ENCODE data around the gene DNASE2. TPM values are rescaled to one million over a fixed set of nuclear protein-coding genes. Genes with fewer than 3 reads are reported as not detected.
A peak's percentile ranks its signal among the peaks of the same experiment; 100 is the strongest.

The DNASE2 gene
- total and polyA plus RNA-seq, 2 of the 8 experiments (the other 6 are each of a cell fraction or from before 2014, with no cell fraction given), result 33.2 to 48.2 TPM

- H3K23ac ChIP-seq (ENCODE audit: insufficient read length), result no peak overlapping the region
- peak overlapping the region; percentile 57 for H4K91ac ChIP-seq (replicated peaks; ENCODE audit: insufficient read length, low read length)
- FAIRE-seq (no peak), DNase-seq (ENCODE audit: low read depth in 1 of 2, low spot score in 2 of 2) (no peak)
- H3K9ac ChIP-seq (replicated peaks in 1 of 4; ENCODE audit: extremely low read depth in 1 of 4, low read depth in 3 of 4, low read length in 3 of 4), result peak overlapping the region in 1 of 4 experiments; percentile 45; a peak in 3 of 7 replicates
- ChIA-PET CTCF (ENCODE audit: partially characterized antibody) (interaction anchor here (0.7 to 1.7 kb wide), 6 partner anchors 20 to 53 kb away, joined by 3 to 8 read pairs (median 5); partner anchors contain the start of gene KLF1), POLR2A (ENCODE audit: partially characterized antibody) (interaction anchor here (0.6 to 13.9 kb wide), 15 partner anchors 9 to 176 kb away, joined by 3 to 180 read pairs (median 6); partner anchors contain the start of genes CALR, DNASE2, FARSA and GCDH)
- H3K4me3 ChIP-seq (ENCODE audit: extremely low read depth in 1 of 4, insufficient read depth in 2 of 4, low read depth in 3 of 4, low read length in 4 of 4), result peak overlapping the region in 2 of 4 experiments; percentile 32 to 33; a peak in 2 of 8 replicates
- peak overlapping the region; percentile 42; the same call in 1 of the 2 replicates for H3K27ac ChIP-seq (ENCODE audit: low read depth, low read length)
- no peak overlapping the region for H2BK5ac ChIP-seq (ENCODE audit: low read depth, low read length)
- H3K4me1 ChIP-seq (replicated peaks in 1 of 4; ENCODE audit: control insufficient read depth in 3 of 4, insufficient read depth in 4 of 4, low read length in 3 of 4), result peaks cover 8 to 20% (median 14%) of the 10 kb centered on the region in 4 experiments
- peak overlapping the region; percentile 95; the same call in 1 of the 2 replicates for H4K8ac ChIP-seq (ENCODE audit: extremely low read depth, insufficient read depth, low read length)
- no peaks in the 10 kb centered on the region for H3K79me1 ChIP-seq (ENCODE audit: low read depth, low read length)
- peak overlapping the region; percentile 71 for H3K18ac ChIP-seq (ENCODE audit: extremely low read depth, low read length)
- peak overlapping the region; percentile 11; the same call in 1 of the 2 replicates for H2AK5ac ChIP-seq (ENCODE audit: low read depth, low read length)
- H2BK12ac ChIP-seq (ENCODE audit: low read depth, low read length), result peak overlapping the region; percentile 90; the same call in 1 of the 2 replicates
- no peak overlapping the region for H3K4ac ChIP-seq (replicated peaks; ENCODE audit: insufficient read length, low read depth, low read length)
- H3K36me3 ChIP-seq (ENCODE audit: control insufficient read depth in 2 of 4, insufficient read depth in 4 of 4, low read length in 3 of 4), result no peaks in the 10 kb centered on the region
- H2AFZ ChIP-seq (ENCODE audit: low read length), result no peak overlapping the region
- no peak overlapping the region for H3K14ac ChIP-seq (ENCODE audit: insufficient read length)
- H3K79me2 ChIP-seq (ENCODE audit: control insufficient read depth in 1 of 2, insufficient read depth in 2 of 2, low read length in 2 of 2), result no peaks in the 10 kb centered on the region
- no peaks in the 10 kb centered on the region for H3K23me2 ChIP-seq (ENCODE audit: low read depth, low read length)
- no peak overlapping the region for H3K56ac ChIP-seq (replicated peaks; ENCODE audit: insufficient read length, low read depth, low read length)
- peak overlapping the region; percentile 25 to 58 for H3K4me2 ChIP-seq (ENCODE audit: insufficient read depth in 1 of 2, low read depth in 2 of 2, low read length in 2 of 2)
- H3K27me3 ChIP-seq (replicated peaks in 1 of 4; ENCODE audit: control insufficient read depth in 3 of 4, extremely low read depth in 1 of 4, insufficient read depth in 3 of 4, low read length in 3 of 4), result no peaks in the 10 kb centered on the region
- peak overlapping the region; percentile 61; the same call in 1 of the 2 replicates for H2BK15ac ChIP-seq (ENCODE audit: low read length)
- no peaks in the 10 kb centered on the region for H3K9me3 ChIP-seq (ENCODE audit: insufficient read depth in 2 of 2, low read depth in 1 of 2, low read length in 1 of 2)
- WGBS, 2 experiments (ENCODE audit: extremely low coverage in 1 of 2, insufficient coverage in 1 of 2, insufficient read length in 1 of 2, insufficient replicate concordance in 2 of 2, low coverage in 1 of 2, low lambda C conversion rate in 2 of 2, missing lambda C conversion rate in 1 of 2), result 77% methylated on average over 4 of the region's 4 CpGs; no CpG with 5 or more reads in 1 of the 2 experiments
- peak overlapping the region; percentile 32; the same call in 1 of the 2 replicates for H2BK20ac ChIP-seq (ENCODE audit: low read length)
- H4K20me1 ChIP-seq (replicated peaks in 1 of 2; ENCODE audit: control insufficient read depth in 1 of 2, insufficient read depth in 2 of 2, low read length in 2 of 2), result no peaks in the 10 kb centered on the region
- H2BK120ac ChIP-seq (replicated peaks; ENCODE audit: low read depth, low read length), result no peak overlapping the region
- no peak for TF ChIP-seq CTBP2 (IDR thresholded peaks at IDR 0.05; ENCODE audit: borderline replicate concordance, insufficient read depth, insufficient read length, low read length)
- no peak for TF ChIP-seq SIX5 (IDR thresholded peaks at IDR 0.05; ENCODE audit: low read depth, low read length)
- TF ChIP-seq JUN (IDR thresholded peaks at IDR 0.05; ENCODE audit: low read depth, low read length), result no peak
- no peak for TF ChIP-seq TAF7 (optimal IDR thresholded peaks at IDR 0.05; ENCODE audit: borderline replicate concordance, low read depth, low read length)
- no peak for TF ChIP-seq POLR2AphosphoS5 (IDR thresholded peaks at IDR 0.05; ENCODE audit: low read depth, low read length)
- no peak for TF ChIP-seq CBX5 (IDR thresholded peaks at IDR 0.05; ENCODE audit: low read depth, low read length)
- no peak for TF ChIP-seq ASH2L (IDR thresholded peaks at IDR 0.05; ENCODE audit: low read length)
- no peak for TF ChIP-seq SP2 (IDR thresholded peaks at IDR 0.05; ENCODE audit: low read length)
- no peak for TF ChIP-seq RNF2 (IDR thresholded peaks at IDR 0.05; ENCODE audit: borderline replicate concordance, low read depth, low read length, missing control alignments, poor library complexity, severe bottlenecking)
- TF ChIP-seq BRCA1 (IDR thresholded peaks at IDR 0.05; ENCODE audit: low read depth, low read length), result no peak
- TF ChIP-seq SAP30 (IDR thresholded peaks at IDR 0.05; ENCODE audit: insufficient read depth, insufficient replicate concordance, low read length), result no peak
- TF ChIP-seq BACH1 (IDR thresholded peaks at IDR 0.05; ENCODE audit: low read length), result no peak
- no peak overlapping the region for H4K5ac ChIP-seq (ENCODE audit: insufficient read length, low read depth, low read length)
Observed at GRCh38 chr19:12912571-12912970, 31.3 kb upstream of the DNASE2 start.

Measured in H1 (cell line).